ENCODE data around the gene MANEA. TPM values are rescaled to one million over a fixed set of nuclear protein-coding genes. Genes with fewer than 3 reads are reported as not detected.

The MANEA gene
- total and polyA plus RNA-seq, 2 of the 4 experiments (the other 2 are of a cell fraction) = 3.9 to 9.0 TPM

DNA sequence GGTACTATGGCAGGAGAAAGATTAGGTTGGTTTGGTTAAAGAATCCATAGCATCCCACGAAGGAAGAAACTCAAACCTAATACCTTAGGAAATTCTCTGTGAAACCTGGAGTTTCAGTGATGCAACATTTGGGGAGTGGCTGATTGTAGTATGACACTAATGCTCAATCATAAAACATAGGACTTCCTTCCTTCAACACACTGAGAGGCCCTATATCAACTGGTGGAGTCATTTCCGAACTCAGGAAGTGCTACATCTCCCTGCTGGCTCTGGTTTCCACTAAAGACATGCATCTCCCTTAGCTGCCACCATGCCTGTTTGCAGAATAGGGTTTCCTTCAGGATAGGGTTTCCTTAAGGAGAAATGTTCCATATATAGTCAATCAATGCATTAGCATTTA is 5.2 kb upstream of the MANEA start:
- H2BK5ac ChIP-seq (ENCODE audit: low read depth, low read length, poor library complexity, severe bottlenecking) = no peak overlapping the region
- H3K4ac ChIP-seq (ENCODE audit: low read depth, low read length) = no peak overlapping the region
- no peaks in the 10 kb centered on the region for H3K27me3 ChIP-seq (ENCODE audit: control insufficient read depth, insufficient read depth, low read length)
- no peak overlapping the region for H3K23ac ChIP-seq (ENCODE audit: low read depth, low read length)
- peaks cover 3 to 6% of the 10 kb centered on the region in 2 experiments; a peak in 2 of 4 replicates for H3K79me1 ChIP-seq (ENCODE audit: low read depth in 1 of 2, low read length in 2 of 2)
- H2BK20ac ChIP-seq (ENCODE audit: low read depth, low read length) = no peak overlapping the region
- H3K27ac ChIP-seq (ENCODE audit: insufficient read depth, low read length) = no peak overlapping the region
- H4K20me1 ChIP-seq (ENCODE audit: insufficient read depth, low read length) = no peaks in the 10 kb centered on the region
- no peak overlapping the region for H2BK15ac ChIP-seq (ENCODE audit: low read depth, low read length)
- DNase-seq (no peak), ATAC-seq (ENCODE audit: low read depth) (no peak)
- no TSS peak for BruUV-seq (replicated peaks)
- H2AK9ac ChIP-seq (replicated peaks; ENCODE audit: low read depth, low read length, poor library complexity) = no peak overlapping the region
- H3K9me3 ChIP-seq (ENCODE audit: control insufficient read depth, insufficient read depth, low read length) = no peaks in the 10 kb centered on the region
- in situ Hi-C loops (cut with MboI; ENCODE audit: low sequenced_read_pairs) = no loop called here
- no peaks in the 10 kb centered on the region for H3K4me1 ChIP-seq (ENCODE audit: control insufficient read depth, insufficient read depth, low read length)
- no CpG with 5 or more reads among the region's 2 CpGs for WGBS, 2 experiments (ENCODE audit: extremely low coverage in 2 of 2, insufficient read length in 1 of 2)
- no peak overlapping the region for H3K14ac ChIP-seq (replicated peaks; ENCODE audit: low read depth, low read length)
- no peak overlapping the region for H4K8ac ChIP-seq (ENCODE audit: low read depth in 2 of 2, low read length in 2 of 2)
- CTCF ChIA-PET = interaction anchor here (1.0 kb wide), 1 partner anchor 16 kb away, joined by 3 read pairs; no protein-coding TSS in a partner anchor
- H3K4me2 ChIP-seq (ENCODE audit: low read depth, low read length) = no peak overlapping the region
- TF ChIP-seq RCOR1 (IDR thresholded peaks at IDR 0.05; ENCODE audit: insufficient replicate concordance, low read length) (no peak), RFX5 (IDR thresholded peaks at IDR 0.05; ENCODE audit: low read depth, low read length) (no peak), CEBPB (IDR thresholded peaks at IDR 0.05; ENCODE audit: low read depth, low read length) (no peak), MXI1 (IDR thresholded peaks at IDR 0.05; ENCODE audit: borderline replicate concordance, low read depth, low read length) (no peak), SMC3 (IDR thresholded peaks at IDR 0.05; ENCODE audit: low read depth, low read length) (no peak), BHLHE40 (IDR thresholded peaks at IDR 0.05; ENCODE audit: low read depth, low read length) (no peak), MAZ (IDR thresholded peaks at IDR 0.05; ENCODE audit: borderline replicate concordance, low read depth, low read length) (no peak), CHD1 (IDR thresholded peaks at IDR 0.05; ENCODE audit: low read depth, low read length) (no peak), POLR2A (IDR thresholded peaks at IDR 0.05; ENCODE audit: low read depth, low read length) (no peak), RAD21 (IDR thresholded peaks at IDR 0.05; ENCODE audit: low read length) (no peak), MAFK (IDR thresholded peaks at IDR 0.05; ENCODE audit: low read depth, low read length) (no peak), NFE2L2 (IDR thresholded peaks at IDR 0.05; ENCODE audit: low read depth, low read length) (no peak), FOS (IDR thresholded peaks at IDR 0.05; ENCODE audit: low read depth, low read length) (no peak)
- TF ChIP-seq, protein P1, sequence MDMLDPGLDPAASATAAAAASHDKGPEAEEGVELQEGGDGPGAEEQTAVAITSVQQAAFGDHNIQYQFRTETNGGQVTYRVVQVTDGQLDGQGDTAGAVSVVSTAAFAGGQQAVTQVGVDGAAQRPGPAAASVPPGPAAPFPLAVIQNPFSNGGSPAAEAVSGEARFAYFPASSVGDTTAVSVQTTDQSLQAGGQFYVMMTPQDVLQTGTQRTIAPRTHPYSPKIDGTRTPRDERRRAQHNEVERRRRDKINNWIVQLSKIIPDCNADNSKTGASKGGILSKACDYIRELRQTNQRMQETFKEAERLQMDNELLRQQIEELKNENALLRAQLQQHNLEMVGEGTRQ (IDR thresholded peaks at IDR 0.05; ENCODE audit: low read depth, low read length) = no peak
- TF ChIP-seq, protein P2, sequence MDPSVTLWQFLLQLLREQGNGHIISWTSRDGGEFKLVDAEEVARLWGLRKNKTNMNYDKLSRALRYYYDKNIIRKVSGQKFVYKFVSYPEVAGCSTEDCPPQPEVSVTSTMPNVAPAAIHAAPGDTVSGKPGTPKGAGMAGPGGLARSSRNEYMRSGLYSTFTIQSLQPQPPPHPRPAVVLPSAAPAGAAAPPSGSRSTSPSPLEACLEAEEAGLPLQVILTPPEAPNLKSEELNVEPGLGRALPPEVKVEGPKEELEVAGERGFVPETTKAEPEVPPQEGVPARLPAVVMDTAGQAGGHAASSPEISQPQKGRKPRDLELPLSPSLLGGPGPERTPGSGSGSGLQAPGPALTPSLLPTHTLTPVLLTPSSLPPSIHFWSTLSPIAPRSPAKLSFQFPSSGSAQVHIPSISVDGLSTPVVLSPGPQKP (IDR thresholded peaks at IDR 0.05; ENCODE audit: borderline replicate concordance, low read depth, low read length) = no peak
- TF ChIP-seq, protein P3, sequence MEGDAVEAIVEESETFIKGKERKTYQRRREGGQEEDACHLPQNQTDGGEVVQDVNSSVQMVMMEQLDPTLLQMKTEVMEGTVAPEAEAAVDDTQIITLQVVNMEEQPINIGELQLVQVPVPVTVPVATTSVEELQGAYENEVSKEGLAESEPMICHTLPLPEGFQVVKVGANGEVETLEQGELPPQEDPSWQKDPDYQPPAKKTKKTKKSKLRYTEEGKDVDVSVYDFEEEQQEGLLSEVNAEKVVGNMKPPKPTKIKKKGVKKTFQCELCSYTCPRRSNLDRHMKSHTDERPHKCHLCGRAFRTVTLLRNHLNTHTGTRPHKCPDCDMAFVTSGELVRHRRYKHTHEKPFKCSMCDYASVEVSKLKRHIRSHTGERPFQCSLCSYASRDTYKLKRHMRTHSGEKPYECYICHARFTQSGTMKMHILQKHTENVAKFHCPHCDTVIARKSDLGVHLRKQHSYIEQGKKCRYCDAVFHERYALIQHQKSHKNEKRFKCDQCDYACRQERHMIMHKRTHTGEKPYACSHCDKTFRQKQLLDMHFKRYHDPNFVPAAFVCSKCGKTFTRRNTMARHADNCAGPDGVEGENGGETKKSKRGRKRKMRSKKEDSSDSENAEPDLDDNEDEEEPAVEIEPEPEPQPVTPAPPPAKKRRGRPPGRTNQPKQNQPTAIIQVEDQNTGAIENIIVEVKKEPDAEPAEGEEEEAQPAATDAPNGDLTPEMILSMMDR (conservative IDR thresholded peaks at IDR 0.05; ENCODE audit: low read depth, low read length) = no peak
- H4K5ac ChIP-seq (ENCODE audit: low read depth, low read length) = no peak overlapping the region
- H4K91ac ChIP-seq (ENCODE audit: insufficient read depth, low read depth, low read length) = no peak overlapping the region
- POLR2A ChIA-PET (ENCODE audit: unreplicated experiment) = no interaction called here
- H3K9me1 ChIP-seq (ENCODE audit: insufficient read depth, low read length) = 0 out of 2 replicates have a peak, but pooled peaks cover 2% of the 10 kb centered on the region
- H2AK5ac ChIP-seq (ENCODE audit: low read depth, low read length) = no peak overlapping the region
- no peak overlapping the region for H2BK120ac ChIP-seq (ENCODE audit: low read depth, low read length)
- H3K18ac ChIP-seq (ENCODE audit: low read depth, low read length) = no peak overlapping the region
- no peak overlapping the region for H3K4me3 ChIP-seq (ENCODE audit: insufficient read depth, low read depth, low read length)
- no peak overlapping the region for H2AFZ ChIP-seq (replicated peaks; ENCODE audit: low read length, poor library complexity)
- intact Hi-C loops (cut with micrococcal nuclease) = no loop called here
- dilution Hi-C loops (cut with HindIII; ENCODE audit: low sequenced_read_pairs, unreplicated experiment) = no loop called here
- H3K36me3 ChIP-seq (ENCODE audit: control insufficient read depth, insufficient read depth, low read length) = no peaks in the 10 kb centered on the region
- no peak overlapping the region for H3K9ac ChIP-seq (ENCODE audit: low read depth, low read length)
- no peak overlapping the region for H3K56ac ChIP-seq (ENCODE audit: extremely low read depth, insufficient read depth, low read length)

Data from IMR-90 (cell line).